Measurements from ENCODE around the gene KIF1B.

- TF ChIP-seq CTCF (IDR thresholded peaks at IDR 0.05) (no peak), SIN3A (IDR thresholded peaks at IDR 0.05; ENCODE audit: borderline replicate concordance, insufficient read depth, low read depth, low read length) (no peak), REST (IDR thresholded peaks at IDR 0.05; ENCODE audit: insufficient read depth in 1 of 2, low read depth in 2 of 2, low read length in 1 of 2) (no peak), TCF7L2 (IDR thresholded peaks at IDR 0.05; ENCODE audit: low read depth, low read length) (no peak)
These were observed 39.1 kb upstream of the KIF1B start for GRCh38 chr1:10171105-10171767.

All from Panc1 (cell line).